ENCODE data around the gene CIAO3.

CIAO3 gene

DNA sequence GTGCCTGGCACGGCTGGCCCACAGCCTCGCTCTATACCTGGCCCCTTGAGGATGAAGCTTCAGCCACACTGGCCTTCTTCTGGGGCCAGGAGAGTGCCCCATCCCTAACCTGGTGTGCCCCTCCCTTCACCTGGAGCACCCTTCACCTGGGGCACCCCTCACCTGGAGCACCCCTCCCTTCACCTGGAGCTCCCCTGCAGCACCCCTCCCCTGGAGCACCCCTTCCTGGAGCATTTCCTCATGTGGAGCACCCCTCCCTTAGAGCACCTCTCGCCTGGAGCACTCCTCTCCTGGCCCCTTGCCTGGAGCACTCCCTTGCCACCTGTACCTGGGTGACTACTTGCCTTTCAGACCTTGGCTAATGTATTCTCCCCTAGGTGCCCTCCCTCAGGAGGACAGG is 32.8 kb downstream of the CIAO3 start:
- DNase-seq: no peak
- intact Hi-C loops (cut with DNase I): no loop called here

- DNase-seq: peak in 1 of 42 donors; percentile 12
- intact Hi-C loops (cut with DNase I): no loop called here
Observed at GRCh38 chr16:707062-707538, 33.7 kb downstream of the CIAO3 start.

DNA sequence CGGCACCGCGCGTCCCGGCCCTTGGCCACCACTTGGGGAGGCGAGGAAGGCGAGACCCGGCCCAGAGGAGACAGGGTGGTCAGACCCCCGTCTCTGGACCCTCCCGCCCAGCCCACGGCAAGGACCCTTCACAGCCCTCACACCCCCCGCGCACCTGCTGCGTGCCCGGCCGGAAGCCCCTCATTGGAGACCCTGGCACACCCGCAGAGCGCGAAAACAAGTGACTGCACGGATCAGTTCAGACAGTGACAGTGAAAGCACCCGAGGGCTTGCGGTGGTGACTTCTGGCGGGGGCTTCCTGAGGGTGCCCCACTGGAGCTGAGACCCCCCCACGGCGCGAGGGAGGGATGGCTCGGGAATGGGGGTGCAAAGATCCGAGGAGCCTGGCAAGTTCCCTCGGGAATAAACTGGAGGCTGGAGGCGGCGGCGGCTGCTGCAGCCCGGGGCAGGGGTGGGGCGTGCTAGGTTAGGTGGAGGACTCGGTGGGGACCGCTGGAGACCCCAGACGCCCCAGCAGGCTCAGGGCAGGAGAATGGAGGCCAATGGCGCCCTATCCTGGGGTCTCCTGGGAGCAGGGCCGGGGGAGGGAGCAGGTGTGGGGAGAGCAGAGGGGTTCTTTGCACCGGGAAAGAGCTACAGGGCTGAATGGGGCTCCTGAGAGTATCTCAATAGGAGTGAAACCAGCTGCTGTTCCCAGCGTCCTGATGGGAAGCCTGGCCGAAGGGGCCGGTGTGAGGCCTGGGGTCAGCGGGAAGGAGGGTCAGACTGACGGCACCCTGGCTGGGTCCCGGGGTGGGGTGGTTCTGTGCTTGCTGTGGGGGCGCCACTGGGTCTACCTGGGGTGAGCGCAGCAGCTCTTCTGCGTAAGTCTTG is 34.4 kb downstream of the CIAO3 start:
- intact Hi-C loops (cut with DNase I): no loop called here
- DNase-seq: peak in 13 of 42 donors; percentile 38 to 78 (median 59)

GRCh38 chr16:705431-706188 is 35.2 kb downstream of the CIAO3 start, which contains the start of gene FBXL16:
FBXL16 (minus strand) TSS chr16:705801; CDS start chr16:697405, 8,396 bp downstream.
- intact Hi-C loops (cut with DNase I): no loop called here
- DNase-seq: peak in 39 of 42 donors; percentile 52 to 89 (median 75)

DNA sequence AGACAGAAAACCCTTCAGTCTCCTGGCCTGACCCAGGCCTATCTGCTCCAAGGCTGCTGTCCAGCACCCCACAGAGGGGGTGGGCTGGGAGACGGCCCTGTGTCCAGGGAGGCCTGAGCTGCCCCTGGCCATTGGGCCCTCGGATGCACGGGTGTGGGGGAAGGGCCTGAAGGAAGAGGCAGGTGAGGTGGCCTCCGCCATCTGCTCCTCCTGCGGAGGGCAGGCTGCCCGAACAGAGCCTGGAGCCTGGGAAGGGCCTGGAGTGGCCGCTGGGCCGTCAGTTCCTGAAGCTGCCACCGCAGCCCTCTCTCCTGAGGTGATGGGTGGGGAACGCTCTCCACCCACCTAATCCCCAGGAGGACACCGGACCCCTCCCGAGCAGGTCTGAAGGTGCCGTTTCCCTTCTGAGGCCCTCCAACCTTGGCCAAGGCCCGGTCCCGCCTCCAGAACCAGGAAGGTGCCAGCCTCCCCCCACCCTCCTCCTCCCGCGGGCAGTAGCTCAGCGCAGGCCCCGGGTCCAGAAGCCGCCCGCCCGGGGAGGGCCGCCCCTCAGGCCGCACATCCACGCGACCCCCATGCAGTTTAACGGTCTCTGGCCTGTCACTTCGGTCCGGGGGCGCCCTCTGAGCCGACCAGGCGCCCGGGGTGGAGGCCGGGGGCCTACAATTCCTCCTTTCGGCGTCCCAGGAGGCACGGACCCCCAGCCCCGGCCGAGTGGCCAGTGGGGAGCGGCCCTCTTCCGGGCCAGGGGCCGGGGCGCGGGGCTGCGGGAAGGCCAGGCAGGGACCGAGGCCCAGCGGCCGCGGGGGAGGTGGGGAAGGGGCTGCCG is 36.0 kb downstream of the CIAO3 start:
- DNase-seq: no peak
- intact Hi-C loops (cut with DNase I): no loop called here

DNA sequence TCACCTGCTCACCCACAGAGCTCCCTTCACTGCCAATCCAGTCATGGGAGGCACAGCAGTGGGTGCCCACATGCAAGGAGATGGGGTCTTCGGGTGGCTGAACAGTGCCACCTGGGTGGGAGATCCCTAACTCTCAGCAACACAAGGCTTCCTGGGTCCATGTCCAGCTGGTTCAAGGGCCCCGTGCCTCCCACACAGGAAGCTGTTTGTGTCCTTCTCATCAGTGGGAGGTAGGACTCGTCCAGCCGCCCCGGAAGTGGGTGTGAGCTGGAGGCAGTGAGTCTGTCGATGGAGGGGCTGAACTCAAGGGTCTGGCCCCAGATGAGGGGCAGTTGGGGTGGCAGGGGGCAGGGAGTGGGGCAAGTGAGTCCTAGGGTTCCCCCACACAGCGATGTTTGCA is 36.8 kb downstream of the CIAO3 start:
- DNase-seq: no peak
- intact Hi-C loops (cut with DNase I): no loop called here

- intact Hi-C loops (cut with DNase I): no loop called here
- DNase-seq: peak in 41 of 42 donors; percentile 54 to 93 (median 79)
Observed at GRCh38 chr16:703406-703805, 37.4 kb downstream of the CIAO3 start.

GRCh38 chr16:702341-702740 is 38.5 kb downstream of the CIAO3 start:
- no peak for DNase-seq
- intact Hi-C loops (cut with DNase I): no loop called here

- peak in 33 of 42 donors; percentile 48 to 84 (median 66) for DNase-seq
Observed at GRCh38 chr16:700684-701584, 39.9 kb downstream of the CIAO3 start.

DNA sequence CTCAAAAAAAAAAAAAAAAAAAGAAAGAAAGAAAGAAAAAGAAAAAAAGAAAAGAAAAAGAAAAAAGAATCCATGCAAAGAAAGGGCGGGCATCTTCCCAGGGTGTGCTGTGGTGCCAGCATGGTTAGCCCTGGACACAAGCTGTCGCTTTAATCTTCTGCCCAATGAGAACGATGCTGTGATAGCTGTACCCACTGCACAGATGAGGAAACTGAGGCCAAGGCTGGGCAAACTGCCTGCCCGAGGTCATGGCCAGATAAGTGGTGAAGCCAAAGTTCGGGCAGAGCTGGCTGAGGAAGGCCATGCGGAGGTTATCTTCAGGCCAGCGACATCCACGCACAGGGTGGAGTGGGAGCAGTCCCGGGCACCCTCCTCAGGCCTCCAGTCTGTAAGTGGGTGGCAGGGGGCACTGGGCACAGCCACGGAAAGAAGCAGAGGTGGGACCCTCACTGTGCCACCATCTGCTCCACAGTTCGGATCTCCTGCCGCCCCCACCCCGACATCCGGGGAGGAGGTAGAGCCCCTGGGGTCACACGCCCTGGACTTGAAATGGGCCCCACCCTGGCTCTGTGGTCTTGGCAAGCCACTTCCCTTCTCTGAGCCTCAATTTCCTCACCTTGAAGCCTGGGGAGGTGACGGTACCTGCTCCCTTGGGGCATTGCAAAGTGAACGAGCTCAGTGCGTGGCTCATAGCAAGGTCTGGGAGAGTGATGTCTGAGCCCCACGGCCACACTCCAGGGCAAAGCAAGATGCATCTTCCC is 41.7 kb downstream of the CIAO3 start:
- DNase-seq: no peak
- intact Hi-C loops (cut with DNase I): no loop called here

More at GRCh38 chr16:700684-701584, 39.9 kb downstream of the CIAO3 start:
- intact Hi-C loops (cut with DNase I): no loop called here

- intact Hi-C loops (cut with DNase I): no loop called here
- DNase-seq: peak in 11 of 42 donors; percentile 35 to 68 (median 49)
Observed at GRCh38 chr16:695355-696089, 45.3 kb downstream of the CIAO3 start.

DNA sequence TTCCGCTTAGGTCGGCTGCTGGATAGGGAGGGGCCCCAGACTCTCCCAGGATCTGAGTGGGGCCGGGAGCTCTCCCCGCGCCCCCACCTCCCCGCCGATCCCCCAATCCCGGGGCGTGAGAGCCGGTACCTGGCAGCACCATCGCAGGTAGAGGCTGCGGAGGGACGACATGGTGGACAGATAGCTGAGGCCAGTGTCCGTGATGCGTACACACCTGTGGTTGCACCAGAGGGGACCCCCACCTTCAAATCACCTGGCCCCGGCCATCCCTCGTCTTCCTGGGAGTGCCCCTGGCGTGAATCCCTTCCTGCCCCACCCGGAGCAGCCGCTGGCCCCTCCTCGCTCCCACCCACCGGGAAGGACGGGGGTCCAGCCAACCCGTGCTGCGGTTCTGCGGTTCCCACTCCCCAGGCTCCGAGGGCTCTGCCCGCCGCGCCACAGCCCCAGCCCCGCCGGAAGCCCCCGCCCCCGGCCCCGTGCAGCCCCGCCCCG is 45.9 kb downstream of the CIAO3 start:
- intact Hi-C loops (cut with DNase I): no loop called here
- no peak for DNase-seq

DNA sequence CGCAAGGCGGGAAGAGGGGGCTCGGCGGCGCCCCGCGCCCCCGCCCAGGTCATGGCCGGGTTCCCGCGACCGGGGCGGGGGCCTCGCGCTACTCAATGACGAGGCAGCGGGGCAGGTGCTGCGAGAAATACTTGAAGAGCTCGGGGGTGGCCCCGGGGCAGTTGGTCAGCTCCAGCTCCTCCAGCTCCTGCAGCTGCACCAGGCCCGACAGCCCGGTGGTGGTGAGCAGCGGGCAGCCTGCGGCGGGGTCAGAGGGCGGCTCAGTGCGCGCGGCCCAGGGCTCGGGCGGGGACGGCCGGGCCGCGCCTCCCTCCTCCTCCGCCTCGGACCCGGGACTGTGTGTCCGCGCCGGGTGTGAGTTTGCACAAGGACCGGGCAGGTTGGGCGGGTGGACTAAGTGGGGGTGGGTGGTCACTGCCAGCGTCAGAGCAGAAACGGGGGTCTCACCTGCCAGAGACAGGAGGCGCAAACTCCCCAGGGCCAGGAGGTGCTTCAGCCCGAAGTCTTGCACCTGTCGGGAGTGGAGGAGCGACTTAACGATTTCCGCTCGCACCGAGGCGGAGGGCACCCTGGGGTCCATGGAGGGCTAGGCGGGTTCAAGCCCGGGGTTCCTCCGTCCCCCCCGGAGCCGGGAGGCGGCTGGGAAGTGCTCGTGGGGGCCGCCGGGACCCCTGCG is 46.5 kb downstream of the CIAO3 start:
- no peak for DNase-seq
- intact Hi-C loops (cut with DNase I): no loop called here

DNA sequence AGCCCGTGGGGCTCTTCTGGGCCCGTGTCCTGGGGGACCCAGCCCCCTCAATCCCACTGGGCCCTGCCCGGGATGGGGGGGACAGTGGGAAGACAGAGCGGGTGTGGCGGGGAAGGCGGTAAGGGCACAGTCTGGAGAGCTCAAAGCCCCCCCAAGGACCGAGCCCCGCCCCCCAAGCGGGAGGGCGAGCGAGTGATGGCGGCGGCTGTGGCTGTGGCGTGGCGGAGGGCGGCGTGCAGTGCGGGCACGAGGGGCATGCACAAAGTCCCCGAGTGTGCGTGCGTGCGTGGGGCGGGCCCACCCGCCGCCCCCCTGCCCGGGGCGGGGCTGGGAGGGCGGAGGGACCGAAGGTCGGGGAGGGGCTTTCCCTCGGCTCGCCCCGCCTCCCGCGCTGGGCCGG is 47.0 kb downstream of the CIAO3 start:
- no peak for DNase-seq

GRCh38 chr16:693364-693763 is 47.4 kb downstream of the CIAO3 start:
- DNase-seq: no peak
- intact Hi-C loops (cut with DNase I): no loop called here

More for the DNA sequence above, 47.0 kb downstream of the CIAO3 start:
- intact Hi-C loops (cut with DNase I): no loop called here
